Measurements from ENCODE around the gene A1BG. TPM values are rescaled to one million over a fixed set of nuclear protein-coding genes. Genes with fewer than 3 reads are reported as not detected.

Gene A1BG
- total and polyA plus RNA-seq, 2 experiments from 2014 or later, result 35.9 to 108 TPM

DNA sequence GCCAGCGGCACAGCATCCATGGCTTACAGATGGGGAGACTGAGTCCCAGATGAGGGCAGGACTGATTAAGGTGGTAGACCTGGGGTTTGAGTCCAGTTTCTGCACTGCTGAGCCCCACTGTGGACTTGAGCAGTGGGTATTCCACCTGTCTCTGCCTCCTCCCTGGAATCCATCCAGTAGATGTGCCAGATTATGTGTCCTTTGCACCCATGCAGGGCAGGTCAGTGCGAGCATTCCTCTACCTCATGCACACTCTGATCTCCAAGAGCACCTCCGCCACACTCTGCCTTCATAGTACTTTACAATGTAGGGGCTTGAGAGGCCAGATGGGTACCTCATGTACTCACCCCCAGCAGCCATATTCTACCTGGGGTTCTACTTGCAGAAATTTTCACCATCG, 16.5 kb downstream of the A1BG start:
- H3K4me3 ChIP-seq, result no peak overlapping the region
- H3K27ac ChIP-seq, result no peak overlapping the region
- no peaks in the 10 kb centered on the region for H4K20me1 ChIP-seq (ENCODE audit: insufficient read depth, poor library complexity, severe bottlenecking)
- 98% methylated on average over 4 of the region's 4 CpGs for WGBS (ENCODE audit: low lambda C conversion rate, missing lambda C conversion rate)
- no peak overlapping the region for H3K4me2 ChIP-seq
- DNase-seq (ENCODE audit: low spot score), result no peak
- no peaks in the 10 kb centered on the region for H3K27me3 ChIP-seq
- TF ChIP-seq EZH2 (IDR thresholded peaks at IDR 0.05; ENCODE audit: borderline replicate concordance) (no peak), EZH2phosphoT487 (IDR thresholded peaks at IDR 0.05; ENCODE audit: low read depth, severe bottlenecking, unreplicated experiment) (no peak)
- TF ChIP-seq, protein P1, sequence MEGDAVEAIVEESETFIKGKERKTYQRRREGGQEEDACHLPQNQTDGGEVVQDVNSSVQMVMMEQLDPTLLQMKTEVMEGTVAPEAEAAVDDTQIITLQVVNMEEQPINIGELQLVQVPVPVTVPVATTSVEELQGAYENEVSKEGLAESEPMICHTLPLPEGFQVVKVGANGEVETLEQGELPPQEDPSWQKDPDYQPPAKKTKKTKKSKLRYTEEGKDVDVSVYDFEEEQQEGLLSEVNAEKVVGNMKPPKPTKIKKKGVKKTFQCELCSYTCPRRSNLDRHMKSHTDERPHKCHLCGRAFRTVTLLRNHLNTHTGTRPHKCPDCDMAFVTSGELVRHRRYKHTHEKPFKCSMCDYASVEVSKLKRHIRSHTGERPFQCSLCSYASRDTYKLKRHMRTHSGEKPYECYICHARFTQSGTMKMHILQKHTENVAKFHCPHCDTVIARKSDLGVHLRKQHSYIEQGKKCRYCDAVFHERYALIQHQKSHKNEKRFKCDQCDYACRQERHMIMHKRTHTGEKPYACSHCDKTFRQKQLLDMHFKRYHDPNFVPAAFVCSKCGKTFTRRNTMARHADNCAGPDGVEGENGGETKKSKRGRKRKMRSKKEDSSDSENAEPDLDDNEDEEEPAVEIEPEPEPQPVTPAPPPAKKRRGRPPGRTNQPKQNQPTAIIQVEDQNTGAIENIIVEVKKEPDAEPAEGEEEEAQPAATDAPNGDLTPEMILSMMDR (IDR thresholded peaks at IDR 0.05; ENCODE audit: poor library complexity), result no peak
- H2AFZ ChIP-seq, result no peak overlapping the region
- H3K36me3 ChIP-seq (replicated peaks; ENCODE audit: insufficient read depth, low read depth), result no peaks in the 10 kb centered on the region
- no peaks in the 10 kb centered on the region for H3K79me2 ChIP-seq
- H3K9me2 ChIP-seq (replicated peaks; ENCODE audit: insufficient read depth), result no peaks in the 10 kb centered on the region
- no peaks in the 10 kb centered on the region for H3K9me3 ChIP-seq (ENCODE audit: low read depth)
- H3K4me1 ChIP-seq (ENCODE audit: insufficient read depth), result no peaks in the 10 kb centered on the region

DNA sequence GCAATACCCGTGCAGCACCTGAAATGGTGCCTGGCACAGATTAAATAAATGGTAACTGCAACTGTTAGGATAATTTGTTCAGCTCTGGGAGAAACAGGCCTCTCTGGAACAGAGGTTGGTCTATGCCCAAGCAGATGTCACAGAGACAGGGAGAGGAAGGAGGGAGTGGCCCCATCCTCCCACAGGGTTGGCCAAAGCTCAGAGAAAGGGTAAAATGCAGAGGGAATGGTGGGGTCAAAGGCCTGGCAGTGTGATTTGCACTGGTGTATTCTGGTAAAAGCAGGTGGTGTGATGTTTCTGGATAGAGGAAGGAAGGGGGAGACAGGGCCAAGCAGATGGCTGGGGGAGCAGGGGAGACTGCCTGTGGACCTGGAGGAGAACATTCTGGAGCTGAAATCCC, 17.1 kb downstream of the A1BG start:
- Histone ChIP-seq H3K79me2 (no peaks in the 10 kb centered on the region), H3K9me2 (replicated peaks; ENCODE audit: insufficient read depth) (no peaks in the 10 kb centered on the region), H3K4me3 (no peak overlapping the region), H3K9me3 (ENCODE audit: low read depth) (no peaks in the 10 kb centered on the region), H3K4me2 (no peak overlapping the region), H3K27ac (no peak overlapping the region), H3K27me3 (no peaks in the 10 kb centered on the region), H3K36me3 (replicated peaks; ENCODE audit: insufficient read depth, low read depth) (no peaks in the 10 kb centered on the region), H4K20me1 (ENCODE audit: insufficient read depth, poor library complexity, severe bottlenecking) (no peaks in the 10 kb centered on the region), H2AFZ (no peak overlapping the region), H3K4me1 (ENCODE audit: insufficient read depth) (no peaks in the 10 kb centered on the region)
- 100% methylated on average over 1 of the region's 1 CpG for WGBS (ENCODE audit: low lambda C conversion rate, missing lambda C conversion rate)
- TF ChIP-seq EZH2phosphoT487 (IDR thresholded peaks at IDR 0.05; ENCODE audit: low read depth, severe bottlenecking, unreplicated experiment) (no peak), EZH2 (IDR thresholded peaks at IDR 0.05; ENCODE audit: borderline replicate concordance) (no peak)
- TF ChIP-seq, protein P1 (IDR thresholded peaks at IDR 0.05; ENCODE audit: poor library complexity), result no peak
- no peak for DNase-seq (ENCODE audit: low spot score)

DNA sequence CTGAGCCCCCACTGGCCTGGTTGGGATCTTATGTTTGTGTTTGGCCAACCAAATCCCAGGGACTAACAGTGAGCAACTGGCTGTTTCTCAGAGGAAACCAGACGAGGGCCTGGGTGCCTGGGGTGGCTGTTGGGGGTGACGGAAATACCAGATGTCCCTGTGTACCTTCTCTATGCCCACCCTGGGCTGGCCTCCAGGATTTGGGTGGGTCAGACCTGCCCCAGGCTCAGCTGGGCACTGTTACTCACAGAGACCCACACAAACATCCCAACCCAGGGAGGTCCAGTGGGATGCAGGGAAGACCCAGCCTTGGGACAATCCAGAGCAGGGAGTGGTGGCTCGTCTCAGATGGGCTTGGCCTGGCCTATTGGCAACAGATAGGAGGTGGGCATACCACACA, 17.7 kb downstream of the A1BG start:
- no peak for DNase-seq (ENCODE audit: low spot score)
- Histone ChIP-seq H4K20me1 (ENCODE audit: insufficient read depth, poor library complexity, severe bottlenecking) (no peaks in the 10 kb centered on the region), H3K9me3 (ENCODE audit: low read depth) (no peaks in the 10 kb centered on the region), H2AFZ (no peak overlapping the region), H3K36me3 (replicated peaks; ENCODE audit: insufficient read depth, low read depth) (no peaks in the 10 kb centered on the region), H3K27ac (no peak overlapping the region), H3K27me3 (no peaks in the 10 kb centered on the region), H3K4me3 (no peak overlapping the region), H3K9me2 (replicated peaks; ENCODE audit: insufficient read depth) (no peaks in the 10 kb centered on the region), H3K4me1 (ENCODE audit: insufficient read depth) (no peaks in the 10 kb centered on the region), H3K79me2 (no peaks in the 10 kb centered on the region), H3K4me2 (no peak overlapping the region)
- no peak for TF ChIP-seq EZH2 (IDR thresholded peaks at IDR 0.05; ENCODE audit: borderline replicate concordance)
- TF ChIP-seq EZH2phosphoT487 (IDR thresholded peaks at IDR 0.05; ENCODE audit: low read depth, severe bottlenecking, unreplicated experiment), result no peak
- TF ChIP-seq, protein P1 (IDR thresholded peaks at IDR 0.05; ENCODE audit: poor library complexity), result no peak
- 88% methylated on average over 3 of the region's 3 CpGs for WGBS (ENCODE audit: low lambda C conversion rate, missing lambda C conversion rate)
